HepG2 (cell line): Measurements from ENCODE around the gene PLEKHA8. TPM values are rescaled to one million over a fixed set of nuclear protein-coding genes. Genes with fewer than 3 reads are reported as not detected.

ENCODE experiments used
- AGO1 ChIP-seq: fragments of 200-400 bp; formaldehyde crosslinking; IDR thresholded peaks from 2 replicates; pipeline ENCODE4 v1.6.1; 2017; ENCODE audit warnings: mild to moderate bottlenecking, low read depth, low read length, moderate library complexity; ENCODE audit not compliant: poor library complexity, severe bottlenecking
- ARNT2 ChIP-seq: sonication (generic); formaldehyde crosslinking; IDR thresholded peaks from 2 replicates; pipeline ENCODE4 v1.8.0; 2022; ENCODE audit warnings: mild to moderate bottlenecking, low read depth, missing genetic modification reagents, moderate library complexity
- ATF1 ChIP-seq: IDR thresholded peaks from 2 replicates; pipeline ENCODE4 v1.6.1; 2016; ENCODE audit warnings: mild to moderate bottlenecking, control low read depth
- DMAP1 ChIP-seq: IDR thresholded peaks from 2 replicates; pipeline ENCODE4 v1.6.1; 2016
- GATA4 ChIP-seq: sonication (generic); IDR thresholded peaks from 2 replicates; pipeline ENCODE4 v1.6.1; 2016; ENCODE audit warnings: antibody characterized with exemption, low read depth, borderline replicate concordance
- MXI1 ChIP-seq: IDR thresholded peaks from 3 replicates; pipeline ENCODE4 v1.6.1; 2012; ENCODE audit warnings: low read depth, low read length, inconsistent platforms, borderline replicate concordance
- PLSCR1 ChIP-seq: sonication (generic); formaldehyde crosslinking; IDR thresholded peaks from 2 replicates; pipeline ENCODE4 v1.5.0; 2020; ENCODE audit warnings: missing genetic modification reagents, mild to moderate bottlenecking, borderline replicate concordance
- SCMH1 ChIP-seq: sonication (generic); formaldehyde crosslinking; IDR thresholded peaks from 2 replicates; pipeline ENCODE4 v1.9.0; 2021; ENCODE audit warnings: missing genetic modification reagents, mild to moderate bottlenecking, borderline replicate concordance
- SP140L ChIP-seq: sonication (generic); formaldehyde crosslinking; IDR thresholded peaks from 2 replicates; pipeline ENCODE4 v1.4.0; 2020; ENCODE audit warnings: missing genetic modification reagents, borderline replicate concordance
- THAP8 ChIP-seq: sonication (generic); formaldehyde crosslinking; IDR thresholded peaks from 2 replicates; pipeline ENCODE4 v1.5.1; 2020; ENCODE audit warnings: missing genetic modification reagents, mild to moderate bottlenecking, borderline replicate concordance
- UBTF ChIP-seq: sonication (generic); formaldehyde crosslinking; IDR thresholded peaks from 2 replicates; pipeline ENCODE4 v1.4.0; 2020; ENCODE audit warnings: mild to moderate bottlenecking, missing genetic modification reagents
- ZC3H4 ChIP-seq: sonication (generic); formaldehyde crosslinking; IDR thresholded peaks from 2 replicates; pipeline ENCODE4 v1.4.0; 2020; ENCODE audit warnings: missing genetic modification reagents, borderline replicate concordance
- ZKSCAN1 ChIP-seq: fragments of 150-350 bp; IDR thresholded peaks from 2 replicates; pipeline ENCODE4 v1.6.1; 2014; ENCODE audit warnings: low read length
- ZMYM2 ChIP-seq: sonication (generic); formaldehyde crosslinking; IDR thresholded peaks from 2 replicates; pipeline ENCODE4 v1.8.0; 2022; ENCODE audit warnings: mild to moderate bottlenecking, missing genetic modification reagents
- ZNF333 ChIP-seq: sonication (generic); formaldehyde crosslinking; IDR thresholded peaks from 2 replicates; pipeline ENCODE4 v1.4.0; 2020; ENCODE audit warnings: mild to moderate bottlenecking, missing genetic modification reagents, borderline replicate concordance
- ZNF383 ChIP-seq: sonication (generic); formaldehyde crosslinking; IDR thresholded peaks from 2 replicates; pipeline ENCODE4 v1.4.0; 2020; ENCODE audit warnings: missing genetic modification reagents, mild to moderate bottlenecking, borderline replicate concordance
- ZNF441 ChIP-seq: sonication (generic); formaldehyde crosslinking; IDR thresholded peaks from 2 replicates; pipeline ENCODE4 v1.7.0; 2021; ENCODE audit warnings: missing genetic modification reagents, borderline replicate concordance
- ZNF574 ChIP-seq: sonication (generic); formaldehyde crosslinking; IDR thresholded peaks from 2 replicates; pipeline ENCODE4 v1.4.0; 2020; ENCODE audit warnings: missing genetic modification reagents
- ZNF616 ChIP-seq: sonication (generic); formaldehyde crosslinking; IDR thresholded peaks from 2 replicates; pipeline ENCODE4 v1.5.0; 2020; ENCODE audit warnings: low read depth, mild to moderate bottlenecking, missing genetic modification reagents
- ZNF775 ChIP-seq: sonication (generic); formaldehyde crosslinking; IDR thresholded peaks from 2 replicates; pipeline ENCODE4 v1.4.0; 2020; ENCODE audit warnings: missing genetic modification reagents, mild to moderate bottlenecking, moderate library complexity, borderline replicate concordance
- ZNF781 ChIP-seq: sonication (generic); formaldehyde crosslinking; IDR thresholded peaks from 2 replicates; pipeline ENCODE4 v1.5.1; 2020; ENCODE audit warnings: borderline replicate concordance, mild to moderate bottlenecking, missing genetic modification reagents; ENCODE audit errors: not compliant biosample characterization
- ZNF850 ChIP-seq: sonication (generic); formaldehyde crosslinking; conservative IDR thresholded peaks from 2 replicates; pipeline ENCODE4 v1.9.0; 2021; ENCODE audit warnings: mild to moderate bottlenecking, missing genetic modification reagents
- ZSCAN25 ChIP-seq: sonication (generic); formaldehyde crosslinking; IDR thresholded peaks from 2 replicates; pipeline ENCODE4 v1.8.0; 2022; ENCODE audit warnings: mild to moderate bottlenecking, missing genetic modification reagents
- polyA plus RNA-seq, 8 experiments: library from polyadenylated mRNA; depleted of rRNA in 3 of 8; stranded (reverse) in 7 of 8; unstranded in 1 of 8; fragments of >200 nt; fragmentation: Illumina TruSeq in 4 of 8; extraction: Trizol in 4 of 8; gene quantifications; 2 replicates each; pipeline versions ENCODE4 v1.2.1 to v1.2.3, GENCODE V29; 2011 to 2016; ENCODE audit warnings: low read depth in 4 of 8, missing spikeins in 1 of 8, mixed read lengths in 1 of 8; ENCODE audit not compliant: insufficient read depth in 1 of 8
- total RNA-seq, 5 experiments: library from RNA; depleted of rRNA; stranded (reverse); fragments of >200 nt; fragmentation: Illumina TruSeq; extraction: Trizol; gene quantifications; 2 replicates each; pipeline ENCODE4 v1.2.3, GENCODE V29; 2016; ENCODE audit warnings: low read depth in 1 of 5

Gene PLEKHA8
- total and polyA plus RNA-seq, 2 of the 13 experiments (the other 11 are each of a cell fraction or from before 2014, with no cell fraction given) = 12.5 to 26.4 TPM

GRCh38 chr7:30026229-30027064, 1.8 kb upstream of the PLEKHA8 start, which contains the start of gene FKBP14 (continued):
- no peak for TF ChIP-seq ZNF775 (CRISPR knock-in tag)
- TF ChIP-seq UBTF (CRISPR knock-in tag) = no peak
- TF ChIP-seq SCMH1 (CRISPR knock-in tag) = no peak
- no peak for TF ChIP-seq ARNT2
- peak; percentile 78; the same call in 1 of the 2 replicates for TF ChIP-seq DMAP1 (CRISPR knock-in tag)
- TF ChIP-seq AGO1 = no peak
- TF ChIP-seq ZMYM2 (CRISPR knock-in tag) = no peak
- no peak; the same call in 1 of the 2 replicates for TF ChIP-seq GATA4
- no peak for TF ChIP-seq ZKSCAN1
- peak; percentile 83; the same call in 1 of the 3 replicates for TF ChIP-seq MXI1
- no peak for TF ChIP-seq THAP8 (CRISPR knock-in tag)
- TF ChIP-seq ZNF574 (CRISPR knock-in tag) = peak; percentile 43; the same call in 1 of the 2 replicates
- peak; percentile 79 for TF ChIP-seq ATF1 (CRISPR knock-in tag)
- TF ChIP-seq ZNF850 (CRISPR knock-in tag) = no peak
- no peak for TF ChIP-seq ZNF781
- TF ChIP-seq SP140L (CRISPR knock-in tag) = 0 out of 2 replicates have a peak, but pooled peaks have one; percentile 8
- TF ChIP-seq ZNF333 (CRISPR knock-in tag) = no peak
- no peak for TF ChIP-seq PLSCR1 (CRISPR knock-in tag)
- no peak for TF ChIP-seq ZNF383 (CRISPR knock-in tag)
- no peak for TF ChIP-seq ZC3H4 (CRISPR knock-in tag)
- TF ChIP-seq ZNF441 (CRISPR knock-in tag) = 0 out of 2 replicates have a peak, but pooled peaks have one; percentile 44
- no peak for TF ChIP-seq ZNF616 (CRISPR knock-in tag)
- no peak for TF ChIP-seq ZSCAN25 (CRISPR knock-in tag)
